ENCODE data around the gene RND3. TPM values are rescaled to one million over a fixed set of nuclear protein-coding genes. Genes with fewer than 3 reads are reported as not detected.

Gene RND3
- total RNA-seq, 5 donors from 2014 or later (not counting 1 experiment from before 2014, with no cell fraction given), result 0.66 to 0.98 (median 0.90) TPM; not detected in 2

- H3K4me1 ChIP-seq (ENCODE audit: control insufficient read depth in 1 of 2, extremely low read depth in 1 of 2, insufficient read depth in 2 of 2, low read length in 2 of 2), result no peaks in the 10 kb centered on the region
- no peaks in the 10 kb centered on the region for H3K27me3 Mint-ChIP-seq
- no peaks in the 10 kb centered on the region for H3K4me1 Mint-ChIP-seq
- peaks cover 0 to 3% (median 0%) of the 10 kb centered on the region in 3 donors for H3K9me3 Mint-ChIP-seq
- H3K4me3 ChIP-seq (ENCODE audit: control insufficient read depth in 1 of 2, extremely low read depth in 1 of 2, low read length in 1 of 2), result no peak overlapping the region
- no peaks in the 10 kb centered on the region for H3K9me3 ChIP-seq
- POLR2A ChIA-PET, result no interaction called here
- H3K36me3 ChIP-seq (ENCODE audit: control insufficient read depth in 2 of 2, extremely low read depth in 1 of 2, insufficient read depth in 1 of 2, low read length in 1 of 2), result no peaks in the 10 kb centered on the region
- ATAC-seq (replicated peaks in 1 of 4) (no peak), DNase-seq (no peak)
- no CpG with 5 or more reads among the region's 5 CpGs for WGBS (ENCODE audit: insufficient coverage)
- H3K36me3 Mint-ChIP-seq, result no peaks in the 10 kb centered on the region
- CTCF ChIA-PET, result no interaction called here
- no peak overlapping the region for H3K27ac ChIP-seq (ENCODE audit: low read length)
- no peak overlapping the region for H3K27ac Mint-ChIP-seq
- no peak overlapping the region for H3K4me3 Mint-ChIP-seq
- no peaks in the 10 kb centered on the region for H3K27me3 ChIP-seq (replicated peaks in 1 of 2; ENCODE audit: control insufficient read depth in 2 of 2, extremely low read depth in 1 of 2, insufficient read depth in 2 of 2, low read length in 1 of 2)
These were observed 41.7 kb upstream of the RND3 start for GRCh38 chr2:150528861-150529801.

DNA sequence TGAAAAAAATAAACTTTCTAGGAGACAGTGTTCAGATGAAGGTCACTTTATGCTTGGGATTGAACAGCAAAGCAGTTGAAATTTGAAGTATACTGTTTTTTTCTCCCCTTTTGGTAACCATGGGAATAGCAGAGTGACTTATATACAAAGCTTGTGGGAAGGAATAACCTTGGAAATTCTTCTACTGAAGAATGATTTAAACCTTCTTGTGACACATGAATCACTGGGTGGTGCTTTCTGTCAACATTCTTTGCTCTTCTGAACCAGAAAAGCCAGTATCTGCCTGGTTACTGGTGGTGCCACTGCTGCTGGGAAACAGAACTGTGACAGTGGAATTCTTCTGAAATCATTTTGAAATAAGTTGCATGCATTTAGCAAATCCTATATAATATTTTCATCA lies 39.4 kb upstream of the RND3 start:
- Mint-ChIP-seq H3K4me3 (no peak overlapping the region), H3K4me1 (no peaks in the 10 kb centered on the region), H3K27me3 (no peaks in the 10 kb centered on the region), H3K9me3 (peaks cover 0 to 5% (median 0%) of the 10 kb centered on the region in 3 donors), H3K27ac (no peak overlapping the region), H3K36me3 (no peaks in the 10 kb centered on the region)
- Histone ChIP-seq H3K9me3 (no peaks in the 10 kb centered on the region), H3K27ac (ENCODE audit: low read length) (no peak overlapping the region), H3K27me3 (replicated peaks in 1 of 2; ENCODE audit: control insufficient read depth in 2 of 2, extremely low read depth in 1 of 2, insufficient read depth in 2 of 2, low read length in 1 of 2) (no peaks in the 10 kb centered on the region), H3K4me3 (ENCODE audit: control insufficient read depth in 1 of 2, extremely low read depth in 1 of 2, low read length in 1 of 2) (no peak overlapping the region), H3K4me1 (ENCODE audit: control insufficient read depth in 1 of 2, extremely low read depth in 1 of 2, insufficient read depth in 2 of 2, low read length in 2 of 2) (no peaks in the 10 kb centered on the region), H3K36me3 (ENCODE audit: control insufficient read depth in 2 of 2, extremely low read depth in 1 of 2, insufficient read depth in 1 of 2, low read length in 1 of 2) (no peaks in the 10 kb centered on the region)
- ChIA-PET CTCF (interaction anchor here in 1 of 2 donors (0.6 kb wide), 1 partner anchor 53 kb away, joined by 6 read pairs; no protein-coding TSS in a partner anchor), POLR2A (no interaction called here)
- ATAC-seq (replicated peaks in 1 of 4), result no peak
- DNase-seq, result no peak

DNA sequence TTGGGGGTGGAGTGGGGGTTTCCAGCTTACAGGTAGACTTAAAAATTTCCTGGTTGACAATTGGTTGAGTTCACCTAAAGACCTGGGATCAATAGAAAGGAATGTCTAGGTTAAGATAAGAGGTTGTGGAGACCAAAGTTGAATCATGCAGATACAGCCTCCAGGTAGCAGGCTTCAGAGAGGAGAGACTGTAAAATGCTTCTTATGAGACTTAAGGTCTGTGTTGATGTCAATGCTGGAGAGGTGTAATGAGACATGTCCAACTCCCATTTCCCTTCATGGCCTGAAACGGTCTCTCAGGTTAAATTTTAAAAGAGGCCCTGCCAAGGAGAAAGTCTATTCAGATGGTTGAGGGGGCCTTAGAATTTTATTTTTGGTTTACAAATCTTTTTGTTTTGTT lies 38.5 kb upstream of the RND3 start:
- Histone ChIP-seq H3K27ac (ENCODE audit: low read length) (no peak overlapping the region), H3K4me1 (ENCODE audit: control insufficient read depth in 1 of 2, extremely low read depth in 1 of 2, insufficient read depth in 2 of 2, low read length in 2 of 2) (no peaks in the 10 kb centered on the region)
- no peak overlapping the region for H3K27ac Mint-ChIP-seq

DNA sequence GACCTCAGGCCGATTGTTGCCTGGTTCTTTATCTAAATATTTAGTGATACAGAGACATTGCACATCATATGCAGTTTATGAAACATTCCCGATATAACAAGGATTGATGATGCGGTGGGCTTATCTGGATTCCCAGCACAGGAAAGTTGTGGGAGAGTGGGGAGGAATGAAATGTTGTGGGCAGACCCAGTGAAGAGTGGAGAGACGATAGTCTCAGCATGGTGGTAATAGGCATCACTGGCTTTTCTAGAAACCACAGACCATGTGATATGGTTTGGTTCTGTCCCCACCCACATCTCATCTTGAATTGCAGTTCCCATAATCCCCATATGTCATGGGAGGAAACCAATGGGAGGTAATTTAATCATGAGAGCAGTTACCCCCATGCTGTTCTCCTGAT lies 34.8 kb upstream of the RND3 start:
- no peak overlapping the region for H3K27ac Mint-ChIP-seq
- ChIA-PET POLR2A (no interaction called here), CTCF (no interaction called here)
- ATAC-seq (replicated peaks in 1 of 4) (no peak), DNase-seq (no peak)
- H3K27me3 Mint-ChIP-seq, result no peaks in the 10 kb centered on the region
- H3K27me3 ChIP-seq (replicated peaks in 1 of 2; ENCODE audit: control insufficient read depth in 2 of 2, extremely low read depth in 1 of 2, insufficient read depth in 2 of 2, low read length in 1 of 2), result no peaks in the 10 kb centered on the region
- no peak overlapping the region for H3K27ac ChIP-seq (ENCODE audit: low read length)
- H3K4me3 Mint-ChIP-seq, result no peak overlapping the region
- H3K4me1 ChIP-seq (ENCODE audit: control insufficient read depth in 1 of 2, extremely low read depth in 1 of 2, insufficient read depth in 2 of 2, low read length in 2 of 2), result no peaks in the 10 kb centered on the region
- H3K4me1 Mint-ChIP-seq, result no peaks in the 10 kb centered on the region
- no peaks in the 10 kb centered on the region for H3K9me3 ChIP-seq
- 100% methylated on average over 2 of the region's 4 CpGs for WGBS (ENCODE audit: insufficient coverage)
- H3K36me3 Mint-ChIP-seq, result no peaks in the 10 kb centered on the region
- H3K9me3 Mint-ChIP-seq, result peaks cover 0 to 5% (median 0%) of the 10 kb centered on the region in 3 donors
- H3K4me3 ChIP-seq (ENCODE audit: control insufficient read depth in 1 of 2, extremely low read depth in 1 of 2, low read length in 1 of 2), result no peak overlapping the region
- no peaks in the 10 kb centered on the region for H3K36me3 ChIP-seq (ENCODE audit: control insufficient read depth in 2 of 2, extremely low read depth in 1 of 2, insufficient read depth in 1 of 2, low read length in 1 of 2)

More for the DNA sequence above, 38.5 kb upstream of the RND3 start:
- Histone ChIP-seq H3K36me3 (ENCODE audit: control insufficient read depth in 2 of 2, extremely low read depth in 1 of 2, insufficient read depth in 1 of 2, low read length in 1 of 2) (no peaks in the 10 kb centered on the region), H3K27me3 (replicated peaks in 1 of 2; ENCODE audit: control insufficient read depth in 2 of 2, extremely low read depth in 1 of 2, insufficient read depth in 2 of 2, low read length in 1 of 2) (no peaks in the 10 kb centered on the region), H3K9me3 (no peaks in the 10 kb centered on the region), H3K4me3 (ENCODE audit: control insufficient read depth in 1 of 2, extremely low read depth in 1 of 2, low read length in 1 of 2) (no peak overlapping the region)
- DNase-seq (no peak), ATAC-seq (replicated peaks in 1 of 4) (no peak)
- no CpG with 5 or more reads among the region's 1 CpG for WGBS (ENCODE audit: insufficient coverage)
- Mint-ChIP-seq H3K36me3 (no peaks in the 10 kb centered on the region), H3K4me1 (no peaks in the 10 kb centered on the region), H3K4me3 (no peak overlapping the region), H3K27me3 (no peaks in the 10 kb centered on the region), H3K9me3 (peaks cover 0 to 5% (median 0%) of the 10 kb centered on the region in 3 donors)
- CTCF ChIA-PET, result no interaction called here
- POLR2A ChIA-PET, result no interaction called here

DNA sequence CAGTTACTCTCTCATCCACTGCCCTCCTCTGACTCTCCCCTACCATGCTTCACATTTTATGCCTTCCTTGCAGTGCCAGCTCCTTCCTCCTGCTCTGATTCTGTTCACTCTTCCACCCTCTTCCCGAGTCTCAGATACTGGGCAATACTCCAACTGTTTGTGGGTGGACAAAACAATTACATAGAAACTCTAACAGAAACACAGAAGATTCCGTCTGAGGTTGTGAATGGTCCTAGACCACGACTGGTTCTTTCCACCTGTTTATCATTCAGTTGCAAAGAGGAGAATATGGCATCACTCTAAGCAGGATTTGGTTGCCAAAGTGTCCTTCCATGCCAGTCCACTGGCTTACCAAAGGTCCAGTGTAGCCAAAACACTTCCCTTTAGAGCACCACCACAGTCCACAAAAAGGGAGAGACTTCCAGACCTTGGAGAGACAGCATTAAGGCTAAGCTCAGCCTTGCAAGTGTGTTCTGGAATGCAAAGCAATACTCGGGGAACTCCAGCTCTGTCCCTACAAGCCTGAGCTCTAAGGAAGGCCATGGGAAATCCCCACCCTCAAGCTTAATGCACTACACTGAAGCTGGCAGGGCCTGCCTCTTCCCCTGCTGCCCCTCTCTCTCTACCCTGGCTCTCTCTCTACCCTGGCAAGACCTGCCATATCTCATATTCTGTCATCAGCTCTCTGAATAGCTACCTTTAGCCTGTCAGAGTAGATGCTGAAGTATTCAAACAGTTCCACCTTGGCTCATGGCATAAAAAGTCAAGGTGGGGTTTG lies 33.6 kb upstream of the RND3 start:
- Histone ChIP-seq H3K36me3 (ENCODE audit: control insufficient read depth in 2 of 2, extremely low read depth in 1 of 2, insufficient read depth in 1 of 2, low read length in 1 of 2) (no peaks in the 10 kb centered on the region), H3K4me3 (ENCODE audit: control insufficient read depth in 1 of 2, extremely low read depth in 1 of 2, low read length in 1 of 2) (no peak overlapping the region), H3K9me3 (no peaks in the 10 kb centered on the region), H3K27ac (ENCODE audit: low read length) (no peak overlapping the region), H3K27me3 (replicated peaks in 1 of 2; ENCODE audit: control insufficient read depth in 2 of 2, extremely low read depth in 1 of 2, insufficient read depth in 2 of 2, low read length in 1 of 2) (no peaks in the 10 kb centered on the region), H3K4me1 (ENCODE audit: control insufficient read depth in 1 of 2, extremely low read depth in 1 of 2, insufficient read depth in 2 of 2, low read length in 2 of 2) (no peaks in the 10 kb centered on the region)
- H3K27me3 Mint-ChIP-seq, result no peaks in the 10 kb centered on the region
- DNase-seq, result no peak
- CTCF ChIA-PET, result interaction anchor here in 1 of 2 donors (0.5 kb wide), 1 partner anchor 22 kb away, joined by 4 read pairs; no protein-coding TSS in a partner anchor
- peaks cover 0 to 5% (median 0%) of the 10 kb centered on the region in 3 donors for H3K9me3 Mint-ChIP-seq
- H3K4me1 Mint-ChIP-seq, result no peaks in the 10 kb centered on the region
- ATAC-seq (replicated peaks in 1 of 4), result no peak
- H3K36me3 Mint-ChIP-seq, result no peaks in the 10 kb centered on the region
- H3K27ac Mint-ChIP-seq, result no peak overlapping the region
- no peak overlapping the region for H3K4me3 Mint-ChIP-seq
- WGBS (ENCODE audit: insufficient coverage), result 76% methylated on average over 3 of the region's 4 CpGs
- POLR2A ChIA-PET, result no interaction called here

- H3K27ac ChIP-seq (ENCODE audit: low read length), result no peak overlapping the region
- no peaks in the 10 kb centered on the region for H3K27me3 Mint-ChIP-seq
- 43% methylated on average over 1 of the region's 4 CpGs for WGBS (ENCODE audit: insufficient coverage)
- DNase-seq (no peak), ATAC-seq (replicated peaks in 1 of 4) (no peak)
- no peaks in the 10 kb centered on the region for H3K4me1 ChIP-seq (ENCODE audit: control insufficient read depth in 1 of 2, extremely low read depth in 1 of 2, insufficient read depth in 2 of 2, low read length in 2 of 2)
- H3K36me3 Mint-ChIP-seq, result no peaks in the 10 kb centered on the region
- no peak overlapping the region for H3K4me3 ChIP-seq (ENCODE audit: control insufficient read depth in 1 of 2, extremely low read depth in 1 of 2, low read length in 1 of 2)
- ChIA-PET POLR2A (no interaction called here), CTCF (interaction anchor here in 1 of 2 donors (0.5 kb wide), 1 partner anchor 23 kb away, joined by 4 read pairs; no protein-coding TSS in a partner anchor)
- no peaks in the 10 kb centered on the region for H3K27me3 ChIP-seq (replicated peaks in 1 of 2; ENCODE audit: control insufficient read depth in 2 of 2, extremely low read depth in 1 of 2, insufficient read depth in 2 of 2, low read length in 1 of 2)
- no peaks in the 10 kb centered on the region for H3K36me3 ChIP-seq (ENCODE audit: control insufficient read depth in 2 of 2, extremely low read depth in 1 of 2, insufficient read depth in 1 of 2, low read length in 1 of 2)
- no peaks in the 10 kb centered on the region for H3K9me3 ChIP-seq
- no peaks in the 10 kb centered on the region for H3K4me1 Mint-ChIP-seq
- peaks cover 0 to 5% (median 0%) of the 10 kb centered on the region in 3 donors for H3K9me3 Mint-ChIP-seq
- H3K4me3 Mint-ChIP-seq, result no peak overlapping the region
- H3K27ac Mint-ChIP-seq, result no peak overlapping the region
These were observed 32.6 kb upstream of the RND3 start for GRCh38 chr2:150520033-150520432.

Data from T-cell (primary cell).